ENCODE results near the gene ATG5. TPM values are rescaled to one million over a fixed set of nuclear protein-coding genes. Genes with fewer than 3 reads are reported as not detected.

Gene ATG5
- total RNA-seq, 1 experiment from 2014 or later = 63.3 TPM

GRCh38 chr6:106180208-106180607 lies 145.4 kb downstream of the ATG5 start:
- no peaks in the 10 kb centered on the region for H3K9me3 ChIP-seq (ENCODE audit: low read length)
- H2AFZ ChIP-seq (ENCODE audit: low read length) = no peak overlapping the region
- no peak overlapping the region for H3K4me3 ChIP-seq (ENCODE audit: low read length)
- H3K36me3 ChIP-seq (ENCODE audit: insufficient read depth, low read length) = no peaks in the 10 kb centered on the region
- no peaks in the 10 kb centered on the region for H3K79me2 ChIP-seq (ENCODE audit: low read length)
- H3K27ac ChIP-seq (ENCODE audit: low read length) = no peak overlapping the region
- H3K9me2 ChIP-seq (replicated peaks; ENCODE audit: insufficient read depth, low read length) = no peaks in the 10 kb centered on the region
- H3K4me2 ChIP-seq (ENCODE audit: low read depth, low read length, poor library complexity, severe bottlenecking) = no peak overlapping the region
- H3K4me1 ChIP-seq (ENCODE audit: low read length) = peaks cover 8% of the 10 kb centered on the region
- H3K9ac ChIP-seq (ENCODE audit: low read length) = no peak overlapping the region
- H3K27me3 ChIP-seq (ENCODE audit: low read length) = no peaks in the 10 kb centered on the region
- no peaks in the 10 kb centered on the region; the same call in 1 of the 2 replicates for H4K20me1 ChIP-seq (ENCODE audit: insufficient read depth, low read depth, low read length)
- DNase-seq = no peak

GRCh38 chr6:106178900-106179299 lies 146.7 kb downstream of the ATG5 start:
- H3K36me3 ChIP-seq (ENCODE audit: insufficient read depth, low read length) = no peaks in the 10 kb centered on the region
- H3K27ac ChIP-seq (ENCODE audit: low read length) = no peak overlapping the region
- H3K79me2 ChIP-seq (ENCODE audit: low read length) = no peaks in the 10 kb centered on the region
- H3K4me3 ChIP-seq (ENCODE audit: low read length) = no peak overlapping the region
- no peaks in the 10 kb centered on the region for H3K9me2 ChIP-seq (replicated peaks; ENCODE audit: insufficient read depth, low read length)
- no peaks in the 10 kb centered on the region for H3K9me3 ChIP-seq (ENCODE audit: low read length)
- H2AFZ ChIP-seq (ENCODE audit: low read length) = no peak overlapping the region
- no peaks in the 10 kb centered on the region for H3K27me3 ChIP-seq (ENCODE audit: low read length)
- no peaks in the 10 kb centered on the region for H3K4me1 ChIP-seq (ENCODE audit: low read length)
- no peak overlapping the region for H3K4me2 ChIP-seq (ENCODE audit: low read depth, low read length, poor library complexity, severe bottlenecking)
- no peak overlapping the region for H3K9ac ChIP-seq (ENCODE audit: low read length)
- H4K20me1 ChIP-seq (ENCODE audit: insufficient read depth, low read depth, low read length) = no peaks in the 10 kb centered on the region; the same call in 1 of the 2 replicates
- no peak for DNase-seq

GRCh38 chr6:106177786-106178185 lies 147.8 kb downstream of the ATG5 start:
- DNase-seq = no peak
- Histone ChIP-seq H4K20me1 (ENCODE audit: insufficient read depth, low read depth, low read length) (no peaks in the 10 kb centered on the region; the same call in 1 of the 2 replicates), H3K9ac (ENCODE audit: low read length) (no peak overlapping the region), H3K36me3 (ENCODE audit: insufficient read depth, low read length) (no peaks in the 10 kb centered on the region), H3K27ac (ENCODE audit: low read length) (no peak overlapping the region), H3K4me2 (ENCODE audit: low read depth, low read length, poor library complexity, severe bottlenecking) (no peak overlapping the region), H3K27me3 (ENCODE audit: low read length) (no peaks in the 10 kb centered on the region), H2AFZ (ENCODE audit: low read length) (no peak overlapping the region), H3K79me2 (ENCODE audit: low read length) (no peaks in the 10 kb centered on the region), H3K9me2 (replicated peaks; ENCODE audit: insufficient read depth, low read length) (no peaks in the 10 kb centered on the region), H3K4me3 (ENCODE audit: low read length) (no peak overlapping the region), H3K9me3 (ENCODE audit: low read length) (no peaks in the 10 kb centered on the region), H3K4me1 (ENCODE audit: low read length) (no peaks in the 10 kb centered on the region)

GRCh38 chr6:106173124-106173879 lies 152.3 kb downstream of the ATG5 start:
- Histone ChIP-seq H2AFZ (ENCODE audit: low read length) (no peak overlapping the region), H3K27ac (ENCODE audit: low read length) (no peak overlapping the region), H4K20me1 (ENCODE audit: insufficient read depth, low read depth, low read length) (no peaks in the 10 kb centered on the region; the same call in 1 of the 2 replicates), H3K4me3 (ENCODE audit: low read length) (no peak overlapping the region), H3K36me3 (ENCODE audit: insufficient read depth, low read length) (no peaks in the 10 kb centered on the region), H3K9ac (ENCODE audit: low read length) (no peak overlapping the region), H3K4me1 (ENCODE audit: low read length) (no peaks in the 10 kb centered on the region), H3K27me3 (ENCODE audit: low read length) (no peaks in the 10 kb centered on the region), H3K79me2 (ENCODE audit: low read length) (no peaks in the 10 kb centered on the region), H3K9me3 (ENCODE audit: low read length) (no peaks in the 10 kb centered on the region), H3K4me2 (ENCODE audit: low read depth, low read length, poor library complexity, severe bottlenecking) (no peak overlapping the region), H3K9me2 (replicated peaks; ENCODE audit: insufficient read depth, low read length) (no peaks in the 10 kb centered on the region)
- no peak for DNase-seq

GRCh38 chr6:106170030-106170791 lies 155.3 kb downstream of the ATG5 start:
- H3K36me3 ChIP-seq (ENCODE audit: insufficient read depth, low read length) = no peaks in the 10 kb centered on the region
- no peak overlapping the region for H3K4me3 ChIP-seq (ENCODE audit: low read length)
- DNase-seq = no peak
- H3K9ac ChIP-seq (ENCODE audit: low read length) = no peak overlapping the region
- H2AFZ ChIP-seq (ENCODE audit: low read length) = no peak overlapping the region
- no peaks in the 10 kb centered on the region for H4K20me1 ChIP-seq (ENCODE audit: insufficient read depth, low read depth, low read length)
- no peaks in the 10 kb centered on the region for H3K9me2 ChIP-seq (replicated peaks; ENCODE audit: insufficient read depth, low read length)
- H3K4me2 ChIP-seq (ENCODE audit: low read depth, low read length, poor library complexity, severe bottlenecking) = no peak overlapping the region
- no peak overlapping the region for H3K27ac ChIP-seq (ENCODE audit: low read length)
- no peaks in the 10 kb centered on the region for H3K4me1 ChIP-seq (ENCODE audit: low read length)
- no peaks in the 10 kb centered on the region for H3K9me3 ChIP-seq (ENCODE audit: low read length)
- H3K27me3 ChIP-seq (ENCODE audit: low read length) = no peaks in the 10 kb centered on the region
- no peaks in the 10 kb centered on the region for H3K79me2 ChIP-seq (ENCODE audit: low read length)

- no peak overlapping the region for H3K4me2 ChIP-seq (ENCODE audit: low read depth, low read length, poor library complexity, severe bottlenecking)
- no peaks in the 10 kb centered on the region for H4K20me1 ChIP-seq (ENCODE audit: insufficient read depth, low read depth, low read length)
- H3K27me3 ChIP-seq (ENCODE audit: low read length) = no peaks in the 10 kb centered on the region
- H3K4me3 ChIP-seq (ENCODE audit: low read length) = no peak overlapping the region
- H3K4me1 ChIP-seq (ENCODE audit: low read length) = peaks cover 4% of the 10 kb centered on the region
- no peak overlapping the region for H2AFZ ChIP-seq (ENCODE audit: low read length)
- no peak for DNase-seq
- no peaks in the 10 kb centered on the region for H3K9me3 ChIP-seq (ENCODE audit: low read length)
- H3K9ac ChIP-seq (ENCODE audit: low read length) = no peak overlapping the region
- H3K79me2 ChIP-seq (ENCODE audit: low read length) = no peaks in the 10 kb centered on the region
- no peaks in the 10 kb centered on the region for H3K9me2 ChIP-seq (replicated peaks; ENCODE audit: insufficient read depth, low read length)
- H3K36me3 ChIP-seq (ENCODE audit: insufficient read depth, low read length) = no peaks in the 10 kb centered on the region
- H3K27ac ChIP-seq (ENCODE audit: low read length) = no peak overlapping the region
These were observed 156.0 kb downstream of the ATG5 start for GRCh38 chr6:106169517-106169916.

GRCh38 chr6:106168097-106168888 lies 157.3 kb downstream of the ATG5 start:
- no peak for DNase-seq
- Histone ChIP-seq H3K27ac (ENCODE audit: low read length) (no peak overlapping the region), H3K36me3 (ENCODE audit: insufficient read depth, low read length) (no peaks in the 10 kb centered on the region), H3K4me1 (ENCODE audit: low read length) (peaks cover 15% of the 10 kb centered on the region), H4K20me1 (ENCODE audit: insufficient read depth, low read depth, low read length) (no peaks in the 10 kb centered on the region), H3K27me3 (ENCODE audit: low read length) (no peaks in the 10 kb centered on the region), H3K79me2 (ENCODE audit: low read length) (no peaks in the 10 kb centered on the region), H3K9me2 (replicated peaks; ENCODE audit: insufficient read depth, low read length) (no peaks in the 10 kb centered on the region), H3K4me3 (ENCODE audit: low read length) (no peak overlapping the region), H3K9ac (ENCODE audit: low read length) (no peak overlapping the region), H3K9me3 (ENCODE audit: low read length) (no peaks in the 10 kb centered on the region), H3K4me2 (ENCODE audit: low read depth, low read length, poor library complexity, severe bottlenecking) (no peak overlapping the region), H2AFZ (ENCODE audit: low read length) (no peak overlapping the region)
